GM04504 (cell line): ENCODE results near the gene GAL3ST1.
A peak's percentile ranks its signal among the peaks of the same experiment; 100 is the strongest.
"Not testable (repeated sequence)": the region's sequence is repeated elsewhere in the genome, so short reads cannot be mapped to it uniquely, and the experiment has no call there.

Experiments
- DNase-seq: peaks from one replicate; pipeline ENCODE4 v3.0.0-alpha.2; 2012; ENCODE audit warnings: low read depth

GAL3ST1 gene, protein sequence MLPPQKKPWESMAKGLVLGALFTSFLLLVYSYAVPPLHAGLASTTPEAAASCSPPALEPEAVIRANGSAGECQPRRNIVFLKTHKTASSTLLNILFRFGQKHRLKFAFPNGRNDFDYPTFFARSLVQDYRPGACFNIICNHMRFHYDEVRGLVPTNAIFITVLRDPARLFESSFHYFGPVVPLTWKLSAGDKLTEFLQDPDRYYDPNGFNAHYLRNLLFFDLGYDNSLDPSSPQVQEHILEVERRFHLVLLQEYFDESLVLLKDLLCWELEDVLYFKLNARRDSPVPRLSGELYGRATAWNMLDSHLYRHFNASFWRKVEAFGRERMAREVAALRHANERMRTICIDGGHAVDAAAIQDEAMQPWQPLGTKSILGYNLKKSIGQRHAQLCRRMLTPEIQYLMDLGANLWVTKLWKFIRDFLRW

GRCh38 chr22:30574095-30574981 is at the start of gene GAL3ST1:
Gene GAL3ST1 (minus strand): TSS chr22:30574665. CDS start chr22:30557392, 17,273 bp downstream.
- DNase-seq = no peak

DNA sequence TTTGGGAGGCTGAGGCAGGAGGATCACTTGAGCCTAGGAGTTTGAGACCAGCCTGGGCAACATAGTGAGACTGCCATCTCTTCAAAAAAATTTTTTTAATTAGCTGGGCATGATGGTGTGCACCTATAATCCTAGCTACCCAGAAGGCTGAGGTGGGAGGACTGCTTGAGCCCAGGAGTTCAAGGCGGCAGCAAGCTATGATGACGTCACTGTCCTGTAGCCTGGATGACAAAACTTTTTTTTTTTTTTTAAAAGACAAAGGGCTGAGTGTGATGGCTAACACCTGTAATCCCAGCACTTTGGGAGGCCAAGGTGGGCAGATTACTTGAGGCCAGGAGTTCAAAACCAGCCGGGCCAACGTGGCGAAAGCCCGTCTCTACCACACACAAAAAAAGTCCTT is 45.4 kb upstream of the GAL3ST1 start:
- DNase-seq = not testable (repeated sequence)

- DNase-seq = no peak
These were observed 43.4 kb upstream of the GAL3ST1 start for GRCh38 chr22:30617819-30618218.

DNA sequence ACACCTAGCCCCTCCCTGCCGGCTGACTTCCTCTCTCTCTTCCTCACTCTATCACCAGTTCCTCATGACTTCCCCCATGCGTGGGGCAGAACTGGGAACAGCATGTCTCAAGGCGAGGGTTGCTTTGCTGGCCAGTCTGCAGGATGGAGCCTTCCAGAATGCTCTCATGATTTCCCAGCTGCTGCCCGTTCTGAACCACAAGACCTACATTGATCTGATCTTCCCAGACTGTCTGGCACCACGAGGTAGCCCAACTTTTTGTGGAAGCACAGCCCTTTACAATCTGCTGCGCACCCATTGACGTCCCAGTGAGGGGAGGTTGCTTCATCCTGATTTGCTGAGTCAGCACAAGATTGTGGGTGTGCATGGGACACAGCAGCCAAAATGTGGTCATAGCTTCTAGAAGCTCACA is 41.1 kb upstream of the GAL3ST1 start:
- no peak for DNase-seq

- DNase-seq = no peak
These were observed 40.4 kb upstream of the GAL3ST1 start for GRCh38 chr22:30614879-30615278.

DNA sequence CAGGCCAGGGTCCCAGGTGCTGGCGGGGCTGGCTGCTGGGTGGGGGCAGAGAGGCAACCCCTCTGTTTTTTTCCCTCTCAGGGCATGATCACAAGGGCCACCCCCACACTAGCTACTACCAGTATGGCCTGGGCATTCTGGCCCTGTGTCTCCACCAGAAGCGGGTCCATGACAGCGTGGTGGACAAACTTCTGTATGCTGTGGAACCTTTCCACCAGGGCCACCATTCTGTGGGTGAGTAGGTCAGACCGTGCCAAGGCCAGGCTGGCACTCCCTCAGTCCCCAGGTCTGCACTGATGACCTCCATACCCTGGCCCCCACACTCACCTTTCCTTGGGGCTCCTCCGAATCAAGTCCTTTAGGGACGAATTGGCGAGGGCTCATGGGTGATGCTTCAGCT is 39.8 kb upstream of the GAL3ST1 start:
- no peak for DNase-seq

DNA sequence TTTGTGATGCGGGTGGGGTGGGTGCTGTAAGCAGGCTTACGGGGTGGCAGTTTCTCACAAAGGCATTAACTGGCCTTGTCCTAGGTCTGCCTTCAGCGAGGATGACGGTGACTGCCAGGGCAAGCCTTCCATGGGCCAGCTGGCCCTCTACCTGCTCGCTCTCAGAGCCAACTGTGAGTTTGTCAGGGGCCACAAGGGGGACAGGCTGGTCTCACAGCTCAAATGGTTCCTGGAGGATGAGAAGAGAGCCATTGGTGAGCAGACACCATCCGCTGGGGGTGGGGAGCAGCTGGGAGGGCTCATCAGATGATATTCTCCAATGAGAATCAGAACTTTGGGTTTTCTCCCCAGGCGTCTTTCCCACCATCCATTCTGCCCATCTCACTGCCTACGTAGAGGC is 38.3 kb upstream of the GAL3ST1 start:
- DNase-seq = no peak

GRCh38 chr22:30611197-30611596 is 36.7 kb upstream of the GAL3ST1 start:
- no peak for DNase-seq

DNA sequence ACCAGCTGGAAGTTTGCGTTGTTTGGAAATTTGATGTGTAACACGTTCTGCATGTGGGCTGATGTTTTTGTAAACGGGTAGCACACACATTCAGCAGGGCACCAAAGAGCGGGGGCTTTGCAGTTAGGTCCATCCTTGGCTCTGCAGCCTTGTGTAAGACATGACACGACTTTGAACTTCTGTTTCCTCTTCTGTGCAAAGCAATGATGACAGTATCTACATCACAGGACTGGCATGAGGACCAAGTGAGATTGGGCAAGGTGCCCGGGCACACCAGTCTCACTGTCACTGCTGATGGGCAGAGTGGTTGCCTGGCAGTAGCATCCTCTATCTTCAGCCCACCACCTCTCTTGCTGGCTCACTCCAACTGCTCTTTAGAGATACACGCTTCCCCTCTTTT is 35.8 kb upstream of the GAL3ST1 start:
- DNase-seq = no peak

DNA sequence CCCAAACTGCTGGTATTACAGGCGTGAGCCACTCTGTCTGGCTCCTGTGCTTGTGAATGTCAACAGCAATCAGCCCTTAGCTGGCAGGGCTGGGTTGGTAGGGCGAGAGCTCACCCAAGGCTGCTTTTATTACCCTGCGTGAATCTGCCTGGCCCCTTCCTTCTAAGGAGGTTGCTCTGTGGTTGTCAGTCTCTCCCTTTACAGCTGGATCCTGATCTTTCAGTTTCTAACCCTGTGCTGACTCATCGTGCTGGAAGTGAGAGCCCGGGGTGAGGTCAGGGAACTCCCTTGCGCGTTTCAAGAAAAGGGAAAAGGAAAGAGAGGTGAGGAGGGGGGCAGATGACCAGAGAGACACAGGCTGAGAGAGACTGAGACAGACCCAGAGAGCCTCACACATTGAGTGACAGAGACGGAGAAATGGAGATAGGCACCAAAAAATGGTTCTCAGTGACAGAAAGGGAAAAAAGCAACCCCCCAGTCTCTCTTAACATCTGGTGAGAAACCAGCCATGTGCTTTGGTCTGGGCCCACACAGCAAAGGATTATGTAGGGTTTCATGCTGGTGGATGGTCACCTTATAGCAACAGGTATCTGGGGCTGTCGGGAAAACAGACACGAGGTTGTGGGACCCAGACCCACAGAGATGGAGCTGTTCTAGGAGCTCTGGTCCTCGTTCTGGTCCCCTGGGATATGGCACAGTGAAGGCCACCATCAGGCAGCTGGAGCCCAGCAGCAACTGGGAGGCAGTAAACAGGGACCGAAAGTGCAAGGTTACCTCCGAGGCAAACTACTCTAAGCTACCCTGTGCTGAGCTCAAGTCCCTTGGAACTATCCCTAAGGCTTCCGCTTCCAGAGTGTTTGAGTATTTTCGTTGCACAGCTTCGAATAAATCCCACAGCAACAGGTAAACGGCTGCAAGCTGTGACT is 35.1 kb upstream of the GAL3ST1 start:
- peak; percentile 73 for DNase-seq

GRCh38 chr22:30607939-30608338 is 33.5 kb upstream of the GAL3ST1 start:
- no peak for DNase-seq

- DNase-seq = no peak
These were observed 33.0 kb upstream of the GAL3ST1 start for GRCh38 chr22:30607300-30607930.

- DNase-seq = no peak
These were observed 32.2 kb upstream of the GAL3ST1 start, which contains the start of gene TCN2 for GRCh38 chr22:30606455-30607299. Gene TCN2 (plus strand): TSS chr22:30607174. CDS start chr22:30607332, 158 bp downstream.

DNA sequence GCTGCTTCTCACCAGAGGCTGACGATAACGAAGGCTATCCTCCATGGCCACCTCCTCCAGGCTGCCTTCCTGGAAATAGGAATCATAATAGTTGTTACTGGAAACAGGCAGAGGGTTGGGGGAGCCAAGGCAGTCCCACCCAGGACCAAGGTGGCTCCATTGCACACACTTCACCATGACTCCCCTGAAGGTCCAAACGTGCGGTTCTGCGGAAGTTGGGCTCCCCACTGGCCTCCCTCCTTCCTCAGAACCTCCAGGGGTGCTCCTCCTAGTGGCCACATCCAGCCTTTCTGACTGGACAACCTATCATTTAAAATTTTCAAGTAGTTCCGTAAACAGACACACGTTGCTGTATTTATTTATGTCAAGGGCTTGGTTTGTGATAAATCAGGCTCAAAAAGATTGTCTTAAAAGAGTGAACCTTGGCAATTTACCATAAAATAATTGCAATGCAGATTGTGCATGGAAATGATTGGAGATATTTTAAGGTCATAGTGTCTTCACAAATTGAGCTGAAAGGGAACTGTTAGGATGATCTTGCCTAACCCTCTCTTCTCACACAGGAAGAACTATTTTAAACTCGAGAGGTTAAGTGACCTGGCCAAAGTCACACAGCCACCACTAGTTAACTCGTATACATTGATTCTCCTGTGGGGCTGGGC is 31.1 kb upstream of the GAL3ST1 start:
- no peak for DNase-seq

- DNase-seq = no peak
These were observed 30.3 kb upstream of the GAL3ST1 start for GRCh38 chr22:30604723-30605122.

GRCh38 chr22:30603801-30604200 is 29.3 kb upstream of the GAL3ST1 start:
- DNase-seq = no peak

GRCh38 chr22:30602049-30602448 is 27.6 kb upstream of the GAL3ST1 start:
- no peak for DNase-seq

- no peak for DNase-seq
These were observed 27.0 kb upstream of the GAL3ST1 start for GRCh38 chr22:30601464-30601863.

DNA sequence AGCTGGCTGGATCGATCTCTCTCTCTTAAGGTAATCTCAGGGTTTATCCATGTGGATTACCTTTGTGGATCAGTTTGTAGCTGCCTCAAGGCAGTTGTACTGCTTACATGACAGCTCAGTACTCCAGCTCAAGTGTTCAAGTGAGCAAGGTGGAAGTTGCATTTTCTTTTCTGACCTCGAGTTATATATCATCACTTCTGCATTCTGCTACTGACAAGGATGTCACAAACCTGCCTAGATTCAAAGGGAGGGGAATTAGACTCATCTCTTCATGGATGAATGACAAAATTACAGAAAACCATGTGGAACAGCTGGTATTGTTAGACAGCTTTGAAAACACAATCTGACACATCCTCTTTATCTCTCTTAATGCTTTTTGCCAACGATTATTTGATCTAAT is 26.5 kb upstream of the GAL3ST1 start:
- DNase-seq = no peak

DNA sequence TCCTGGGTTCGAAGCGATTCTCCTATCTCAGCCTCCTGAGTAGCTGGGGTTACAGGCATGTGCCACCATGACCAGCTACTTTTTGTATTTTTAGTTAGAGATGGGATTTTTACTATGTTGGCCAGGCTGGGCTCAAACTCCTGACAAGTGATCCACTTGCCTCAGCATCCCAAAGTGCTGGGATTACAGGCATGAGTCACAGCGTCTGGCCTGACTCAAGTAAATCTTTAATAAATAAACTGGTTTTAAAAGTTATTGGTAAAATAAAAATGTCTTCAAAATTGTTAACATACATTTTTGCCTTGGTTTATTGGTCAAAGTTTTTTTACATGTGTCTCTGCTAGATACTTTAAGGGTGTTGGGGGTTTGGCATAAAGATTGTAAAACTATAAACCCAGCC is 24.5 kb upstream of the GAL3ST1 start:
- DNase-seq = no peak
